Erythroblast (primary cell): ENCODE results near the gene FGR.

Experiments
- GATA1 ChIP-seq: IDR thresholded peaks from 2 replicates; pipeline ENCODE4 v1.6.1; 2011; ENCODE audit warnings: low read depth, mild to moderate bottlenecking, control low read depth, low read length, moderate library complexity
- POLR2A ChIP-seq: IDR thresholded peaks from 2 replicates; pipeline ENCODE4 v1.6.1; 2011; ENCODE audit warnings: mild to moderate bottlenecking, low read length

DNA sequence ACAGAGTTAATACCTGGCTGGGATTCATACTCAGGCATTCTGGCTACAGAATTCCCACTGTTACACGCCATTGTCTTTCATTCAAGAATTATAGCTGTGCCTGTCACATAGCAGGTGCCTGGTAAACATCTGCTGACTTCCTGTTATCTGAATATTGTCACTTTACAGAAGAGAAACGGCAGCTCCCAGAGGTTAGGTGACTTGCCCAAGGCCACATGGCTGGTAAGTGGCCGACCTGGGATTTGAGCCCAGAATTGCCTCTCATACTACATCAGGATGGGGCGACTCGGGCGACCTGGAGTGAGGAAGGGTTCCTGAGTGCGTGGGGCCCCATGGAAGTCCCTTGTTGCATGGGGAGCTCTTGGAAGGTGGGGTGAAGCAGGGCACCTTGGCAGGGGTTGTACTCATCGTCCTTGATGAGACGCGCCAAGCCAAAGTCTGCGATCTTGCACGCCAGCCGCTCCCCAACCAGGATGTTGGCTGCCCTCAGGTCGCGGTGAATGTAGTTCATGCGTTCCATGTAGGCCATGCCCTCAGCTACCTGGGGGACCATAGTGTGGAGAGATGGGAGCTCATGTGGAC, 20.9 kb downstream of the FGR start:
- TF ChIP-seq POLR2A (no peak), GATA1 (no peak)
